IPS-15b (cell line): ENCODE measurements around the gene MAP1LC3B.
"Not testable (repeated sequence)": the region's sequence is repeated elsewhere in the genome, so short reads cannot be mapped to it uniquely, and the experiment has no call there.

Experiments used
- H3K27me3 ChIP-seq: one replicate; pipeline ENCODE4 v1.6.1; 2013; ENCODE audit warnings: low read length; ENCODE audit not compliant: control insufficient read depth, insufficient read depth
- H3K36me3 ChIP-seq: one replicate; pipeline ENCODE4 v1.6.1; 2013; ENCODE audit warnings: low read length; ENCODE audit not compliant: control insufficient read depth, insufficient read depth
- H3K4me1 ChIP-seq: one replicate; pipeline ENCODE4 v1.6.1; 2013; ENCODE audit warnings: mild to moderate bottlenecking, low read length; ENCODE audit not compliant: control insufficient read depth, insufficient read depth
- H3K4me3 ChIP-seq: one replicate; pipeline ENCODE4 v1.5.1; 2013; ENCODE audit warnings: low read depth, low read length
- H3K9ac ChIP-seq: one replicate; pipeline ENCODE4 v1.6.1; 2013; ENCODE audit warnings: low read depth, mild to moderate bottlenecking, low read length
- H3K9me3 ChIP-seq: one replicate; pipeline ENCODE4 v1.6.1; 2013; ENCODE audit warnings: mild to moderate bottlenecking, low read length; ENCODE audit not compliant: control insufficient read depth, insufficient read depth

Gene MAP1LC3B

GRCh38 chr16:87387942-87388817 lies 4.0 kb upstream of the MAP1LC3B start:
- Histone ChIP-seq H3K9ac (peak overlapping the region; percentile 28), H3K4me1 (peaks cover 4% of the 10 kb centered on the region), H3K27me3 (no peaks in the 10 kb centered on the region), H3K9me3 (no peaks in the 10 kb centered on the region), H3K4me3 (peak overlapping the region; percentile 28), H3K36me3 (no peaks in the 10 kb centered on the region)

GRCh38 chr16:87388818-87389134 lies 3.4 kb upstream of the MAP1LC3B start:
- H3K9ac ChIP-seq, result no peak overlapping the region
- H3K4me3 ChIP-seq, result no peak overlapping the region
- peaks cover 6% of the 10 kb centered on the region for H3K4me1 ChIP-seq

GRCh38 chr16:87389245-87389644 lies 2.9 kb upstream of the MAP1LC3B start:
- Histone ChIP-seq H3K9ac (no peak overlapping the region), H3K9me3 (no peaks in the 10 kb centered on the region), H3K4me1 (peaks cover 6% of the 10 kb centered on the region), H3K27me3 (no peaks in the 10 kb centered on the region), H3K4me3 (no peak overlapping the region), H3K36me3 (no peaks in the 10 kb centered on the region)

More at GRCh38 chr16:87388818-87389134, 3.4 kb upstream of the MAP1LC3B start:
- Histone ChIP-seq H3K27me3 (no peaks in the 10 kb centered on the region), H3K36me3 (no peaks in the 10 kb centered on the region), H3K9me3 (no peaks in the 10 kb centered on the region)

GRCh38 chr16:87389914-87390313 lies 2.2 kb upstream of the MAP1LC3B start:
- not testable (repeated sequence) for H3K27me3 ChIP-seq, H3K9me3 ChIP-seq, H3K4me3 ChIP-seq, H3K36me3 ChIP-seq, H3K4me1 ChIP-seq, H3K9ac ChIP-seq

- Histone ChIP-seq H3K9ac (peak overlapping the region; percentile 62), H3K4me3 (peak overlapping the region; percentile 68), H3K36me3 (no peaks in the 10 kb centered on the region)
Measured at GRCh38 chr16:87390641-87391323, 1.4 kb upstream of the MAP1LC3B start.

GRCh38 chr16:87391324-87391949 lies 699 bp upstream of the MAP1LC3B start:
- Histone ChIP-seq H3K4me1 (peaks cover 6% of the 10 kb centered on the region), H3K9ac (peak overlapping the region; percentile 62)

More at GRCh38 chr16:87390641-87391323, 1.4 kb upstream of the MAP1LC3B start:
- peaks cover 6% of the 10 kb centered on the region for H3K4me1 ChIP-seq
- H3K9me3 ChIP-seq, result no peaks in the 10 kb centered on the region
- H3K27me3 ChIP-seq, result no peaks in the 10 kb centered on the region

GRCh38 chr16:87392821-87393679 lies 914 bp downstream of the MAP1LC3B start:
- Histone ChIP-seq H3K4me3 (peak overlapping the region; percentile 96), H3K4me1 (peaks cover 2% of the 10 kb centered on the region), H3K27me3 (no peaks in the 10 kb centered on the region), H3K9me3 (no peaks in the 10 kb centered on the region), H3K9ac (peak overlapping the region; percentile 60), H3K36me3 (no peaks in the 10 kb centered on the region)

More at GRCh38 chr16:87391324-87391949, 699 bp upstream of the MAP1LC3B start:
- Histone ChIP-seq H3K36me3 (no peaks in the 10 kb centered on the region), H3K9me3 (no peaks in the 10 kb centered on the region), H3K4me3 (peak overlapping the region; percentile 68), H3K27me3 (no peaks in the 10 kb centered on the region)

- Histone ChIP-seq H3K4me1 (peaks cover 2% of the 10 kb centered on the region), H3K36me3 (peaks cover 1% of the 10 kb centered on the region), H3K9ac (no peak overlapping the region), H3K9me3 (no peaks in the 10 kb centered on the region), H3K27me3 (no peaks in the 10 kb centered on the region), H3K4me3 (peak overlapping the region; percentile 96)
Measured at GRCh38 chr16:87393680-87394055, 1.5 kb downstream of the MAP1LC3B start.

GRCh38 chr16:87395181-87395842 lies 3.2 kb downstream of the MAP1LC3B start:
- H3K4me1 ChIP-seq, result peaks cover 2% of the 10 kb centered on the region
- no peak overlapping the region for H3K4me3 ChIP-seq
- no peak overlapping the region for H3K9ac ChIP-seq
- no peaks in the 10 kb centered on the region for H3K9me3 ChIP-seq
- H3K27me3 ChIP-seq, result no peaks in the 10 kb centered on the region
- peaks cover 10% of the 10 kb centered on the region for H3K36me3 ChIP-seq

GRCh38 chr16:87404764-87405625 lies 12.9 kb downstream of the MAP1LC3B start:
- H3K36me3 ChIP-seq, result peaks cover 16% of the 10 kb centered on the region
- no peaks in the 10 kb centered on the region for H3K27me3 ChIP-seq

More at GRCh38 chr16:87404764-87405625, 12.9 kb downstream of the MAP1LC3B start:
- Histone ChIP-seq H3K9ac (no peak overlapping the region), H3K4me1 (no peaks in the 10 kb centered on the region), H3K9me3 (no peaks in the 10 kb centered on the region), H3K4me3 (no peak overlapping the region)
